ENCODE measurements around the gene RBPMS2.

- TF ChIP-seq CTCF (IDR thresholded peaks at IDR 0.05; ENCODE audit: low read depth, low read length) (no peak), EZH2phosphoT487 (IDR thresholded peaks at IDR 0.05; ENCODE audit: low read depth) (no peak)
These were observed 41.1 kb upstream of the RBPMS2 start for GRCh38 chr15:64816452-64816851.

Data from OCI-LY3 (cell line).